HG02981 (cell line): ENCODE results near the gene ITGA4.
A peak's percentile ranks its signal among the peaks of the same experiment; 100 is the strongest.

Experiments
- ATAC-seq: cut with Tn5 transposase; IDR thresholded peaks from one replicate; pipeline ENCODE4 v1.9.1; 2021; ENCODE audit warnings: mild to moderate bottlenecking, moderate library complexity; ENCODE audit not compliant: unreplicated experiment

ITGA4 gene

DNA sequence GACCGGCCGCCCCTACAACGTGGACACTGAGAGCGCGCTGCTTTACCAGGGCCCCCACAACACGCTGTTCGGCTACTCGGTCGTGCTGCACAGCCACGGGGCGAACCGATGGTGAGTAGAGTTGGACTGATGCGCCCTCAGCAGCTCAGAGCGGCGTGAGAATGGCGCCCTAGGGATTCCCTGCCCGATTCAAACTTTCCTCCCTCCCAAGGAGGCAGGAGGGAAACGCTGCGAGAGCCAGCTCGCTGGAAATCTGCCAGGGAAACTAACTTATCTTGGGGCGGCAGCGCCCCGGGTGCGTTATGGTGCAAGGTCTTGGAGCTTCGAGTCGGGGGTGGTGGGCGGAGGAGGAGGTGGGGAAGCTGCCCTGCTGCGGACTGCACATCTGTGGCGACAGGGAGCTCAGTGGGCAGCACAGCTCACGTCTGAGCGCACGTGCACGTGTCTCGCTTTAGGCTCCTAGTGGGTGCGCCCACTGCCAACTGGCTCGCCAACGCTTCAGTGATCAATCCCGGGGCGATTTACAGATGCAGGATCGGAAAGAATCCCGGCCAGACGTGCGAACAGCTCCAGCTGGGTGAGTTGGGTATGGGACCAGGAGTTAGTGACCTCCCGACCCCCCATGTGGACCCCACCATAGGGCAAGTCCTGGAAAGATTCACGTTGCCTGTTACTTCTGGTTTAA, 697 bp downstream of the ITGA4 start:
- peak; percentile 19 for ATAC-seq

- no peak for ATAC-seq
Measured at GRCh38 chr2:181458871-181459270, 1.7 kb downstream of the ITGA4 start.

GRCh38 chr2:181459621-181460021, 2.4 kb downstream of the ITGA4 start:
- ATAC-seq: no peak

GRCh38 chr2:181461056-181461997, 4.1 kb downstream of the ITGA4 start:
- ATAC-seq: peak; percentile 16

GRCh38 chr2:181462033-181462432, 4.8 kb downstream of the ITGA4 start:
- ATAC-seq: peak; percentile 24

DNA sequence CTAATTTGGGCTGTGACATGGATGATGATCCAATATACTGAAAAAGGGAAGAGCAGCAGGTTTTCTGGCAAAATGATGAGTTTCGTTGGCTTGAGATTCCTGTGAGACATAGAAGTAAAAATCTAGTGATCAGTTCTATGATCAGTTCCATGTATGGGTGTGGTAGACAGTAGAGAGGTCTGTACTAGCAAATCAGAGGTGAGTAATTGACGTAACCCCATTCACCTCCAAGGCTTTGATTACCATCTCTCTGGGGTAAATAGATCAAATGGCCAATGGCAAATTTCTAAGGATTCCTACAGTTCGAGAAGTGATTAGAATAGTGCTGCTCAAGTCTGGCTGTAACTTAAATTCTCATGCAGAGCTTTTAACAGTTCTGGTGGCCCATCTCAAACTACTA, 6.4 kb downstream of the ITGA4 start:
- ATAC-seq: no peak

DNA sequence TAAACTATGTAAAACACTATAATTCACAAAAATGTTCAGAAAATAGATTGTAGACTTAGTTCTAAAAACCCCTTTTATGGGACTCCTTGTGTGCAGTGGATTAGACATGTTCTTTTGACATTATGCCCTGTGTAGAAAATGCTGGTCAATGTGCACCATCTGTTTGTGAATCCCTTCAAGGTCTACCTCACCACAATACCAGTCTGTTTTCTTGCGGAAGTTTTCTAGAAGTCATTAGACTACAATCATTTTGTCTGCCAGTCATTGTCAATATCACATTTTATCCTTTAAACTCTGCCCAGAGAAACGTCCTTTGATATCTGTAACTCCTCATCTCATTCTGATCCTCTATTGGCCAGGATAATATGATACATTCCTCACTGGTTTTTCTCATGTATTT, 7.8 kb downstream of the ITGA4 start:
- ATAC-seq: no peak

- no peak for ATAC-seq
Measured at GRCh38 chr2:181465676-181466375, 8.6 kb downstream of the ITGA4 start.

DNA sequence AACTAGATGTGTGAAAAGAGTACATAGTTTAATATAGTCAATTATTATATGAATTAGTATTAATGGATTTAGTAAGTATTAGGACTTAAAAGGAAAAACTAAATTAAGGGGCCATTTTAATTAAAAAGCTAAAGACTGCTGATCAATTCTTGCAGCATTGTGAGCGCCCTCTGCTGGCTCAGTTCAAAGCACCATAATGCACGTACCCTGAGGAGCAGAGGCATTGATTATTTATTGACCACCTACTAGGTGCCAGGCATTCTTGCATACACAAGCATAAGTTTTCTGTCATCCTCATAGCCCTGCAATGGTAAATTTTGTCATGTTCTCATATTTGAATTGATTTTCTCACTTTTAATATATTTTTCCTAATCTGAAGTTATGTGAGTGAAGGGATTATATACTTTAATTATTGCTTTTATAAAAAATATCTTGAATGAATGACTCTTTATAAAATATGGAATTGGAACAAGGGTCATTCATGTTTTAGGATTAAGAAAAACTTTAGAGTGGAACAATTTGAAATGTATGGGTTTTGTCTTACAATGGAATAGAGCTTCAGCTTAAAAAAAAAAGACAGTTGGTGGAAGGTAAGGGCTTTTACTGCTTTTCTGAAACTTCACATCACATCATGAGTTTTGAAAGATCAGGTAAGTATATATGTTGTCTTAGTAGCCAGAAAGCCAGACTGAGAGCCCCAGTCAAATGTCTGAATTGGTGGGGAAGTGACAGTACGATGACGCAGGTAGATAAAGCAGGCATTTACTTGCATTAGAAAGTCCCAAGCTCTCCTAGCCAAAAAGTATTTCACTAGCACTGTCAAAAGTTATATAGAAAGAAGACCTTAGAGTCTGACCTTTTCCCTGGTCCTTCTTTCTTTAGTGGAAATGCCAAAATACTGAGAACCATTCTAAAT, 9.7 kb downstream of the ITGA4 start:
- ATAC-seq: no peak

DNA sequence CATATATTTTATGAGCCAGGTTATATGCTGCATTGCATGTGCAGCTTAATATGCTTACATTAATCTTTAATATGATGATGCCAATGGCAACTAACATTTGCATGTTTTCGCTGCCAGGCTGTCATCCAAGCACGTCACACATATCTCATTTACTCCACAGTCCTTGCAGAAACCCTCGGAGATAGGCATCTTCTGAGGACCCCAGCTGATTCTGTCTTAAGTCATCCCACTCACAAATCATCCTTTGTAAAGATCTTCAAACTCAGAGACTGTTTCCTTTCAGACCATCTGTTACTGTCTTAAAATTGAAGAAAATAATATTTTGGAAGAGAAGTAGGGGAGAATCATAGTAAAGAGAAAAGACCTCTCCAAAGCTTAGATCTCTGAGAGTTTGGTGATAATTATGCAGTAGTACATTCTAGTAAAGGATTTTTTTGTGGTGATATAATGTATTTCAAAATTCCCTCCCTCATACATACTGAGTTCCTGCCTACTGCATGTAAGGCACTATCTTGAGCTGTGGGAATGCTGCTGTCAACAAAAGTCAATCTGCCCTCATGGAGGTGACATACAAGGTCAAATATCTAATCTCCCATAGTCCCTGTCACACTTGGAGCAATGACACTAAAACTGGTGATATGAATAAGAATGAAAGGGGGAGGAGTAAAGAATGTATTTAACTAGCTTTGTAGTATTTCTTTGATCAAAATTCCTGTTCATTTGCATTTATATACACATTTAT, 11.0 kb downstream of the ITGA4 start:
- ATAC-seq: no peak

DNA sequence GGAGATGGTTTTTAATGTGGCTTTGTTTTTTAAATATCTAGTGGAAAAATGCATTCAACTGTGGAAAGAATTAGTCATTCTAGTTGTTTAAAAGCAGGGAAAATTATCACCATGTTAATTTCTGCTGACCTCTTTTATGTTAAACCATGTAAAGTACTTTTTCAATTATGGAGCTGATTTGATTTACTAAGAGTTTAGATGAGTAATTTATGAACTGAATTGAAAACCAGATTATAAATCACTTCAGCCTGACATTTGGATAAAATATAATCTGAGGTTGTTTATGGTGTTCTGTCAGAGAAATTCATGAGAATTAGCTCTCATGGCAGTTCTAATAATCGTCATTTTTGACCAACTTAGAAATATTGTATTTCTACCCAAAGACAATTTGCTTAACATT, 11.6 kb downstream of the ITGA4 start:
- ATAC-seq: no peak

GRCh38 chr2:181471226-181471625, 14.0 kb downstream of the ITGA4 start:
- ATAC-seq: peak; percentile 34

DNA sequence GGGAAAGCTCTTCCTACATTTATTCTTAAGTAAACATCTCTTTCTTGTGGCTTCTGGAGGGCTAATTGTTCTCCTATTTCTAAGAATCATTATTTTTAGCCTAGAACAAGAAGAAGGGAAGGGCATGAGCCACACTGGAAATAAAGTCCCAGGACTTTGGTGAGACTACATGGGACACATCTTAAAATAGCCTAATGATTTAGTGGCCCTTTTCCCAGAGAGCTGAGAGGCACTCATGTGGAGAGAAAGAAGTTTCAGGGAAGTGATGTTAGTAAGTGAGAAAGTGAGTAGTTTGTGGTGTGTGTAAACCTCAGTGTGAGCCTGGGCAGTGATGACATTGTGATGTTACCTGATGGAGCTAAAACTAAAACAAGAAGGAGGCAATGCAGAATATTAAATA, 14.6 kb downstream of the ITGA4 start:
- peak; percentile 38 for ATAC-seq

DNA sequence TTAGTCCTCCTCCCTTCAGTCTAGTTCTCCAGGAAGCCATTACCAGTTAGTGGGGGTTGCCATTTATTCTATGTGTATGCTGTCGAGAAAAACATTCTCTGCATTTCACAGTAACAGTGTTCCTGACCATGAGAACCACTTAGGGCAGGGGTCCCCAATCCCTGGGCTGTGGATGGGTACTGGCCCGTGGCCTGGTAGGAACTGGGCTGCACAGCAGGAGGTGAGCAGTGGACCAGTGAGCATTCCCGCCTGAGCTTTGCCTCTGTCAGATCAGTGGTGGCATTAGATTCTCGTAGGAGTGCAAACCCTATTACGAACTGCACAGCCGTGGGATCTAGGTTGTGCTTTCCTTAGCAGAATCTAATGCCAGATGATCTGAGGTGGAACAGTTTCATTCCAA, 15.8 kb downstream of the ITGA4 start:
- ATAC-seq: no peak

DNA sequence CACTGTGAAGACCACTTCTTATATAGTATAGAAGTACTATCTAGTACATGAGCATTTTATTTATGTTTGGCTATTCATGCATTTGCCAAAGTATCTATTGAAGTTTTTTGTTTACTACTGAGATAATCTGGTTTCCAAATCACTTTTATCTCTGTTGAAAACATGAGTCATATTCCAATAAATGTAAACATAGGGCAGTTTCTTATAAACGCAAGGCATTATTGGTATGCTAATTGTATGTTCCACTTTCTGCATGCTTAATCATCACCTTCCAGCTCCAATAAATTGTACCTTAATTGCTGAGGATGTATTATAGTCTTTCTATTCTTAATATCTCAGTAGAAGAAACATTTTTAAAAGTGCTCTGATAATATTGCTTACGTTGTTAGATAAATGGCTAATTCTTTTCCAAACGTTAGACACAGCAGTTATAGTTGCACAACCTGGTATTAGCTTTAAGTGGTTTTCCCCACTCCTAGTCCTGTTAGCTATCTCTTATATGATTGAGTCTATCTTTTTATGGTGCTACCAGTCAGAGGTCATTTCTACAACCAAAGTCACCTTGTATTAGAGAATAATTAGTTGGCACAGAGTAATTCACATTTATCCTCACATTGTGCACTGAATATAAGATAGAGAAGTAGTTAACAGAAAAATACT, 17.2 kb downstream of the ITGA4 start:
- ATAC-seq: no peak

DNA sequence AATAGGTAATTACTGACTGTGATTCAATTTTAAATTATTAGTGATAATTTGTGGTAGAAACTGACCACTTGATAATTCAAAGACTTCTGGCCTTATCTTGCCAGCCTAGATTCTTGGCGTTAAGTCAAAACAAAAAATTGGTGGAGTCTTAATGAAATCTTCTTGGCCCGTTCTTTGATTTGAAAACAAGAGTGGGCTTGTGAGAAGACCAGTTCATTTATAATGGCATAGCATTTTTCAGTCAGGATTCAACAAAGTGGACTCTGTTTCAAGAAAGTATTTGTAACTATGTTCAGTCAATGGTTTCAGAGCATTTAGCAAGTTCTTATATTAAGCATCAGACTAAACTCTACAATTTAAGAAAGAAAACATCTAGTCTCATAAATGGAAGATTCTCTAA, 26.0 kb downstream of the ITGA4 start:
- no peak for ATAC-seq

DNA sequence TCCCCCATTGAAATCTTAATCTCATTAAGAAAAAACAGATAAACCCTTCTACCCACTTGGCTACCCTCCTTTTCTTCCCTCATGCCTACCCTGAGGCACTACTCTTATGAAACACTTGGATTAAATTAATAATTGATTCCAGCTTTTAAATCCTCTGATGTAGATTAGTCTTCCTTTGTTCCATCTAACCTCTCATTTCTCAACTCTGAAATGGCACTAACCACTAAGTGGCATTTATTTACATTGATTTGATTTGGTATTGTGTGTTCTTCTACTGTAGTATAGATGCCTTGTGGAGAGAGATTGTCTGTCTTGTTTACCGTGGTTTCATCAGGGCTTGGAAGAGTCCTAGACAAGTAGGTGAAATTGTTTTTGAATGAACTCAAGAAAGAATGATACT, 26.7 kb downstream of the ITGA4 start:
- no peak for ATAC-seq

DNA sequence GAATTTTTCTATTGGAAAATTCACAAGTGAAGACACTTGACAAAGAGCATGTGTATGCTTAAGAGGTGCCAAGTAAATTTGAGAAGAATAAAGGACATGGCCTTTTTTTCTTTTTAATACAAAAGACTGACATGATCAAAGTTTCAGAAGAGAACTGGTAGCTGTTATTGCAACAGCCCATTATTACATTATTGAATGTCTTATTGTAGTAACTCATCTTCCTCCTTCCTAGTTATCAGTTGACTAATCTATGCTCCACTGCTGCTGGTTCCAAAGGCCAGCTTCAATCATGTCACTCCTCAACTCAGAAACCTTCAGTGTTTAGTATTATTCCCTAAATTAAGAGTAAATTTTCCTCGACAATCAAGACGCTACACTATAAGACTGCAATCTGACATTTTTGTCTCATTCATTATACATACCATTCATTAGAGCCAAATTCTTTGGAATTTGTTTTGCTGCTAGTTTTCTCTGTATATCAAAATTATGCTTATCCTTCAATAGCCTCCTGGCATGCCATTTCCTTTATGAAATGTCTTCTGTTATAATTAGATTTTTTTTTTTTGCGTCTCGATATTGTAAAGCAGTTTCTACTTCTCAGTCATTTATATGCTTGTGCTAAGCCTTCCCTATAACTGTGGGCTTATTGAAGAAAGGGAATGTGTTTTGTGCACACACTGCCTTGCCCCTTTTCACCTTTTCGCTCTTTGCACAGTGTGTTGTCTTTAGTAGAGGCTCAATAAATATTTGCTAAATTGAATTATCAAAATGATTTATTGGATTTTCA, 27.9 kb downstream of the ITGA4 start:
- no peak for ATAC-seq

DNA sequence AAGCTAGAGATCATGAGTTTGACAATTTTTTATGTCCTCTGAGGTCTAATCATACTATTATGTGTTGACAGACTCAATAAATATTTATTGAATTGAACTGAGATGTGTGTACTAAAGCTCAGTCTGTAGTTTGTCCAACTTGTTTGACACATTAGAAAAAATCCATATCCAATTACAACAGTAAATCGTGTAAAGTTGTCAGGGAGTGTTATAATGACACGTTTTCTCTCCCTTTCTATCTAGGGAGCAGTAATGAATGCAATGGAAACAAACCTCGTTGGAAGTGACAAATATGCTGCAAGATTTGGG, 28.4 kb downstream of the ITGA4 start:
- no peak for ATAC-seq
